MCF 10A (cell line): ENCODE results near the gene MFSD12. TPM values are rescaled to one million over a fixed set of nuclear protein-coding genes. Genes with fewer than 3 reads are reported as not detected.
"Not testable (repeated sequence)": the region's sequence is repeated elsewhere in the genome, so short reads cannot be mapped to it uniquely, and the experiment has no call there.

Experiments used
- BruUV-seq: library from RNA; stranded (reverse); fragments of 400-500 nt; replicated peaks from 2 replicates; lab custom pipeline; 2021; lab: Mats Ljungman, UMichigan
- CTCF ChIA-PET: fragments of 300-600 bp; sonication (Branson Sonifier 250); formaldehyde crosslinking; extraction: SDS; loops from one replicate; lab custom pipeline; 2021; ENCODE audit warnings: antibody characterized with exemption, inconsistent platforms; lab: Yijun Ruan, JAX
- POLR2A ChIA-PET: fragments of 300-600, 350-650 bp; sonication (Branson Sonifier 250); formaldehyde crosslinking; extraction: SDS; loops from one replicate; lab custom pipeline; 2020; ENCODE audit warnings: antibody characterized with exemption, inconsistent platforms; lab: Yijun Ruan, JAX
- DNase-seq: peaks from one replicate; pipeline ENCODE4 v3.0.0-alpha.2; 2018; ENCODE audit not compliant: unreplicated experiment
- H3K27ac Mint-ChIP-seq: one replicate; pipeline ENCODE4 v1.8.0; 2022; ENCODE audit warnings: mild to moderate bottlenecking, low read depth, mixed read lengths; ENCODE audit not compliant: unreplicated experiment
- H3K27me3 Mint-ChIP-seq: one replicate; pipeline ENCODE4 v1.8.0; 2022; ENCODE audit warnings: mixed read lengths; ENCODE audit not compliant: insufficient read depth, unreplicated experiment
- H3K36me3 Mint-ChIP-seq: one replicate; pipeline ENCODE4 v1.8.0; 2022; ENCODE audit warnings: mild to moderate bottlenecking, moderate library complexity, mixed read lengths; ENCODE audit not compliant: insufficient read depth, unreplicated experiment
- H3K4me1 Mint-ChIP-seq: one replicate; pipeline ENCODE4 v1.8.0; 2022; ENCODE audit warnings: mixed read lengths; ENCODE audit not compliant: insufficient read depth, unreplicated experiment
- H3K4me3 Mint-ChIP-seq: one replicate; pipeline ENCODE4 v1.8.0; 2022; ENCODE audit warnings: mild to moderate bottlenecking, moderate library complexity, mixed read lengths; ENCODE audit not compliant: unreplicated experiment
- H3K9me3 Mint-ChIP-seq: one replicate; pipeline ENCODE4 v1.8.0; 2022; ENCODE audit warnings: mixed read lengths; ENCODE audit not compliant: unreplicated experiment
- intact Hi-C: fragments of 100-400 bp; cut with micrococcal nuclease; formaldehyde crosslinking; loops from 2 replicates; pipeline ENCODE4 v1.14.1; 2022
- total RNA-seq: library from RNA; stranded (reverse); gene quantifications from 2 replicates; pipeline ENCODE4 v1.2.3, GENCODE V29; 2022
- TF ChIP-seq, protein P1 (sequence below): fragments of 200-600 bp; IDR thresholded peaks from one replicate; pipeline ENCODE4 v1.8.0; 2022; ENCODE audit warnings: antibody characterized with exemption, mild to moderate bottlenecking; ENCODE audit not compliant: unreplicated experiment

Gene MFSD12
- total RNA-seq, 1 experiment from 2014 or later: 79.4 TPM

DNA sequence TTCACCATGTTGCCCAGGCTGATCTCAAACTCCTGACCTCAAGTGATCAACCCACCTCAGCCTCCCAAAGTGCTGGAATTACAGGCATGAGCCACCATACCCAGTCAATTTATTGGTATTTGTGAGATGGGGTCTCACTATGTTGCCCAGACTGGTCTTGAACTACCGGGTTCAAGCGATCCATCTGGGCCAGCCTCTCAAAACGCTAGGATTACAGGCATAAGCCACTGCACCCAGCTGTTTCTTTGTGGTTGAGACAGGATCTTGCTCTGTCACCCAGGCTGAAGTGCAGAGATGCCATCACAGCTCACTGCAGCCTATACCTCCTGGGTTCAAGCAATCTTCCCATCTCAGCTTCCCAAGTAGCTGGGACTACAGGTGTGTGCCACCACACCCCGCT, 24.4 kb upstream of the MFSD12 start:
- H3K27me3 Mint-ChIP-seq, H3K9me3 Mint-ChIP-seq, H3K4me3 Mint-ChIP-seq, DNase-seq, BruUV-seq, intact Hi-C loops, H3K27ac Mint-ChIP-seq: not testable (repeated sequence)
- POLR2A ChIA-PET: interaction anchor here (0.6 kb wide), 1 partner anchor 9 kb away, joined by 3 read pairs; no protein-coding TSS in a partner anchor
- CTCF ChIA-PET: interaction anchor here (1.2 kb wide), 1 partner anchor 10 kb away, joined by 4 read pairs; no protein-coding TSS in a partner anchor
- peaks cover 12% of the 10 kb centered on the region for H3K4me1 Mint-ChIP-seq
- H3K36me3 Mint-ChIP-seq: peaks cover 14% of the 10 kb centered on the region

GRCh38 chr19:3580156-3580934, 23.0 kb upstream of the MFSD12 start:
- intact Hi-C loops: no loop called here
- Mint-ChIP-seq H3K27me3 (no peaks in the 10 kb centered on the region), H3K9me3 (no peaks in the 10 kb centered on the region), H3K4me3 (no peak overlapping the region), H3K36me3 (peaks cover 20% of the 10 kb centered on the region), H3K27ac (no peak overlapping the region), H3K4me1 (peaks cover 13% of the 10 kb centered on the region)
- DNase-seq: peak; percentile 81
- BruUV-seq: no TSS peak
- TF ChIP-seq, protein P1, sequence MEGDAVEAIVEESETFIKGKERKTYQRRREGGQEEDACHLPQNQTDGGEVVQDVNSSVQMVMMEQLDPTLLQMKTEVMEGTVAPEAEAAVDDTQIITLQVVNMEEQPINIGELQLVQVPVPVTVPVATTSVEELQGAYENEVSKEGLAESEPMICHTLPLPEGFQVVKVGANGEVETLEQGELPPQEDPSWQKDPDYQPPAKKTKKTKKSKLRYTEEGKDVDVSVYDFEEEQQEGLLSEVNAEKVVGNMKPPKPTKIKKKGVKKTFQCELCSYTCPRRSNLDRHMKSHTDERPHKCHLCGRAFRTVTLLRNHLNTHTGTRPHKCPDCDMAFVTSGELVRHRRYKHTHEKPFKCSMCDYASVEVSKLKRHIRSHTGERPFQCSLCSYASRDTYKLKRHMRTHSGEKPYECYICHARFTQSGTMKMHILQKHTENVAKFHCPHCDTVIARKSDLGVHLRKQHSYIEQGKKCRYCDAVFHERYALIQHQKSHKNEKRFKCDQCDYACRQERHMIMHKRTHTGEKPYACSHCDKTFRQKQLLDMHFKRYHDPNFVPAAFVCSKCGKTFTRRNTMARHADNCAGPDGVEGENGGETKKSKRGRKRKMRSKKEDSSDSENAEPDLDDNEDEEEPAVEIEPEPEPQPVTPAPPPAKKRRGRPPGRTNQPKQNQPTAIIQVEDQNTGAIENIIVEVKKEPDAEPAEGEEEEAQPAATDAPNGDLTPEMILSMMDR: no peak
- POLR2A ChIA-PET: interaction anchor here (0.7 to 0.8 kb wide), 2 partner anchors 11 to 670 kb away, joined by 3 read pairs; no protein-coding TSS in a partner anchor
- CTCF ChIA-PET: interaction anchor here (0.6 to 1.0 kb wide), 2 partner anchors 37 to 275 kb away, joined by 3 read pairs; no protein-coding TSS in a partner anchor

DNA sequence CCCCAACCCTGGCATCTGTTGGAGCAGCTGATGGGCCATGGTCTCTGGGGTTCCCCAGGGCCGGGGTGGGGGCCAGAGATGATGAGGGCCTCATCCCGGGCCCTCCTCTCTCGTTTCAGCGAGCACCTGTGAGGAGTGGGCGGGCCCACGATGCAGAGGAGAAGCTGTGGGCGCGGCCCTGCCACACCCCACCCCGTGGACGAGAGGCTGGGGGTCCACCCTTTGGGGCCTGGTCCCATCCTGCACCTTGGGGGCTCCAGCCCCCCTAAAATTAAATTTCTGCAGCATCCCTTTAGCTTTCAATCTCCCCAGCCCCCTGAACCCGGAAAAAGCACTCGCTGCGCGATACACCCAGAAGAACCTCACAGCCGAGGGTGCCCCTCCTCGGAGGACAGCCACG, 21.0 kb upstream of the MFSD12 start:
- no peak for DNase-seq
- Mint-ChIP-seq H3K27ac (no peak overlapping the region), H3K4me1 (peaks cover 15% of the 10 kb centered on the region), H3K4me3 (no peak overlapping the region), H3K27me3 (no peaks in the 10 kb centered on the region), H3K9me3 (no peaks in the 10 kb centered on the region), H3K36me3 (peaks cover 35% of the 10 kb centered on the region)
- ChIA-PET CTCF (interaction anchor here (0.6 to 1.6 kb wide), 3 partner anchors 10 to 32 kb away, joined by 3 to 5 read pairs (median 3); no protein-coding TSS in a partner anchor), POLR2A (interaction anchor here (0.6 to 0.8 kb wide), 2 partner anchors 29 to 33 kb away, joined by 3 read pairs; no protein-coding TSS in a partner anchor)
- TF ChIP-seq, protein P1: no peak
- intact Hi-C loops: no loop called here
- no TSS peak for BruUV-seq

DNA sequence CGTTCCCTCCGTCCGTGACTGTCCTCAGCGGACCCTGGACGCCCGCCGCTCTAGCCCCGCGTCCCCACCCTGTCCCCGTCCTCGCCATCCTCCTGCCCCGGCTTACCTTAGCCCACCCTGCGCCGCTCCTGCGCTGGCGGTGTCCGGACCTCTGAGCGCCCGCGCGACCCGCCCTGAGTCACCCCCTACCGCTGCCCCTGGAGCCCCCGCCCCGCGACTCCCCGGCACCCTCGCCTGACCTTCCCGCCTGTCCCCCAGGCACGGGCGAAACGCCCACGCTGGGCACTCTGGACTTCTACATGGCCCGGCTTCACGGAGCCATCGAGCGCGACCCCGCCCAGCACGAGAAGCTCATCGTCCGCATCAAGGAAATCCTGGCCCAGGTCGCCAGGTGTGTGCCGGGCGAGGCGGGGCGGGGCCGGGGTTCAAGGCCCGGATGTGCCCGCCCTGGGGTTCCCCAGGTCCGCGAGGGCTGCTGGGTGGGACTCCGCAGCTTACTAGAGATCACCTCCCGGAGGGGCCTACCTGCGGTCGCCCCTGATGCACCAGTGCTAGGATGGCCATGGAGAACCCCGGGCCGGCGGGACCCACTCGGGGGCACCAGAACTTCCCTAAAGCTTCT, 20.4 kb upstream of the MFSD12 start:
- H3K36me3 Mint-ChIP-seq: peaks cover 35% of the 10 kb centered on the region
- peaks cover 15% of the 10 kb centered on the region for H3K4me1 Mint-ChIP-seq
- H3K4me3 Mint-ChIP-seq: no peak overlapping the region
- no TSS peak for BruUV-seq
- POLR2A ChIA-PET: interaction anchor here (0.6 kb wide), 1 partner anchor 33 kb away, joined by 3 read pairs; no protein-coding TSS in a partner anchor
- TF ChIP-seq, protein P1: no peak
- no peaks in the 10 kb centered on the region for H3K27me3 Mint-ChIP-seq
- intact Hi-C loops: no loop called here
- CTCF ChIA-PET: interaction anchor here (0.6 to 1.6 kb wide), 3 partner anchors 11 to 31 kb away, joined by 3 to 5 read pairs (median 3); no protein-coding TSS in a partner anchor
- no peaks in the 10 kb centered on the region for H3K9me3 Mint-ChIP-seq
- H3K27ac Mint-ChIP-seq: no peak overlapping the region
- DNase-seq: no peak
